HK-2 (cell line): ENCODE measurements around the gene HECA.
"Not testable (repeated sequence)": the region's sequence is repeated elsewhere in the genome, so short reads cannot be mapped to it uniquely, and the experiment has no call there.

Source experiments
- DNase-seq: peaks from one replicate; pipeline ENCODE4 v3.0.0-alpha.2; 2018; ENCODE audit not compliant: unreplicated experiment

Gene HECA

DNA sequence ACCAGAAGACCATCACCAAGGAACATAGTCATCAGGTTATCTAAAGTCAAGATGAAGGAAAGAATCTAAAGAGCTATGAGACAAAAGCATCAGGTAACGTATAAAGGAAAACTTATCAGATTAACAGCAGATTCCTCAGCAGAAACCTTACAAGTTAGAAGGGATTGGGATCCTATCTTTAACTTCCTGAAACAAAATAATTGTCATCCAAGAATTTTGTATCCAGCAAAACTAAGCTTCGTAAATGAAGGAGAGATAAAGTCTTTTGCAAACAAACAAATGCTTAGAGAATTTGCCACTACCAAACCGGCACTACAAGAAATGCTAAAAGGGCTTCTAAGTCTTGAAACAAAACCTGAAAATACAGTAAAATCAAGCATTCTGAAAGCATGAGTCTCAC is 71.0 kb downstream of the HECA start:
- no peak for DNase-seq

DNA sequence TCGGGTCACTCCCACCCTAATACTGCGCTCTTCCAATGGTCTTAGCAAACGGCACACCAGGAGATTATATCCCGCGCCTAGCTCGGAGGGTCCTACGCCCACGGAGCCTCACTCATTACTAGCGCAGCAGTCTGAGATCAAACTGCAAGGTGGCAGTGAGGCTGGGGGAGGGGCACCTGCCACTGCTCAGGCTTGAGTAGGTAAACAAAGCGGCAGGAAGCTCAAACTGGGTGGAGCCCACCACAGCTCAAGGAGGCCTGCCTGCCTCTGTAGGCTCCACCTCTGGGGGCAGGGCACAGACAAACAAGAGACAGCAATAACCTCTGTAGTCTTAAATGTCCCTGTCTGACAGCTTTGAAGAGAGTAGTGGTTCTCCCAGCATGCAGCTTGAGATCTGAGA is 75.9 kb downstream of the HECA start:
- DNase-seq: not testable (repeated sequence)

GRCh38 chr6:139212460-139212859 is 77.6 kb downstream of the HECA start:
- DNase-seq: not testable (repeated sequence)

- peak; percentile 59 for DNase-seq
Measured at GRCh38 chr6:139219271-139219729, 84.4 kb downstream of the HECA start.

GRCh38 chr6:139219746-139220145 is 84.9 kb downstream of the HECA start:
- DNase-seq: no peak

DNA sequence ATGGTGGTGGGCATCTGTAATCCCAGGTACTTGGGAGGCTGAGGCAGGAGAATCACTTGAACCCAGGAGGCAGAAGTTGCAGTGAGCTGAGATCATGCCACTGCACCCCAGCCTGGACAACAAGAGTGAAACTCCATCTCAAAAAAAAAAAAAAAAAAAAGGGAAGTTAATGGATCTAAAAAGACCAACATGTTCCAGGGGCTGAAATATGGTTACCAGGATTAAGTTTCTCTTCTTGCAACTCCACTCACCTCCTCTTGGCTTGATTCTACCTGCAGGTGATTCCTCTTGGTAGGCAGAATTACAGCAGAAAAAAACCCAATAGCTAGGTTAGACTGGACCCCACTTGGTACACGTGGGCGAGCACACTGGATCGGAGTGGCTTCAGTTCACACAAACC is 93.5 kb downstream of the HECA start:
- DNase-seq: not testable (repeated sequence)
